Hematopoietic multipotent progenitor cell treated with erythropoietin and hydrocortisone succinate and interleukin-3 and kit ligand, for 8 days (in vitro differentiated cells): ENCODE data around the gene TXNRD2.
"Not testable (repeated sequence)": the region's sequence is repeated elsewhere in the genome, so short reads cannot be mapped to it uniquely, and the experiment has no call there.

Experiments
- DNase-seq: peaks from one replicate; pipeline ENCODE4 v3.0.0-alpha.2; 2015

TXNRD2 gene

DNA sequence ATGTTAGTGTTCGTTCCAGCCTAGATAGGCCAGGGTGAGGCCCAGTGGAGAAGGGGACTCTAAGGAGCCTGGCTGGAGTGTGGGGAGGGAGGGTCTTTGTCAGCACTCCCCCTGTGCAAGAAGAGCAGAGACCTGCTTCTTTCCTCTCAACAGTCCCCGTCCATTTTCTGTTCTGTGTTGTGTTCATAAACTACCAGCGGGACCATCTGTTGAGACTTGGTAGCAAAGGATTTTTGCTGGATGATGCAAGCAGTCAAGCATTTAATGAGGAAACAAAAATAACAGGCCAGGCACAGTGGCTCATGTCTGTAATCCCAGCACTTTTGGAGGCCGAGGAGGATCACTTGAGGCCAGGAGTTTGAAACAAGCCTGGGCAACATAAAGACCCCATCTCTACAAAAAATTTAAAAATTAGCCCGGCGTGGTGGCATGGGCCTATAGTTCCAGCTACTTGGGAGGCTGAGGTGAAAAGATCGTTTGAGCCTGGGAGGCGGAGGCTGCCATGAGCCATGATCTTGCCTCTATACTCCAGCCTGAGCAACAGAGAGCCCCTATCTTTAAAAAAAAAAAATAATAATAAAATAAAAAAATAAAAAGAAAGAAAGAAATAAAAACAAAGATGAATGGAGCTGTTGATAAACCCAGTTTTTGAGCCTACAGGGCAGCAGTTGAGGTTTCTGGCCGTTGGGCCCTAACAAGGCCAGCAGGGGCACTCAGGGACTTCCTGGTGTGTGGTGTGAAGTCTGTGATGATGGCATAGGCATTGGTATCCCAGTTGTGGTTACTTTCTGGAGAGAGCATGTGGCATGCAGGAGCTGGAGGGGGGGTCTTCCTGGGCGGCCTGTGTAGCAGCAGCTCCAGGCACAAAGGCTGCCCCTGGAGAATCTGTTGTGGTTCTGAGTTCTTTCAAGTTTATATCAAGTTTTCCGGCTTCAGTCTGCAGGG is 1.7 kb upstream of the TXNRD2 start:
- DNase-seq: peak; percentile 73

DNA sequence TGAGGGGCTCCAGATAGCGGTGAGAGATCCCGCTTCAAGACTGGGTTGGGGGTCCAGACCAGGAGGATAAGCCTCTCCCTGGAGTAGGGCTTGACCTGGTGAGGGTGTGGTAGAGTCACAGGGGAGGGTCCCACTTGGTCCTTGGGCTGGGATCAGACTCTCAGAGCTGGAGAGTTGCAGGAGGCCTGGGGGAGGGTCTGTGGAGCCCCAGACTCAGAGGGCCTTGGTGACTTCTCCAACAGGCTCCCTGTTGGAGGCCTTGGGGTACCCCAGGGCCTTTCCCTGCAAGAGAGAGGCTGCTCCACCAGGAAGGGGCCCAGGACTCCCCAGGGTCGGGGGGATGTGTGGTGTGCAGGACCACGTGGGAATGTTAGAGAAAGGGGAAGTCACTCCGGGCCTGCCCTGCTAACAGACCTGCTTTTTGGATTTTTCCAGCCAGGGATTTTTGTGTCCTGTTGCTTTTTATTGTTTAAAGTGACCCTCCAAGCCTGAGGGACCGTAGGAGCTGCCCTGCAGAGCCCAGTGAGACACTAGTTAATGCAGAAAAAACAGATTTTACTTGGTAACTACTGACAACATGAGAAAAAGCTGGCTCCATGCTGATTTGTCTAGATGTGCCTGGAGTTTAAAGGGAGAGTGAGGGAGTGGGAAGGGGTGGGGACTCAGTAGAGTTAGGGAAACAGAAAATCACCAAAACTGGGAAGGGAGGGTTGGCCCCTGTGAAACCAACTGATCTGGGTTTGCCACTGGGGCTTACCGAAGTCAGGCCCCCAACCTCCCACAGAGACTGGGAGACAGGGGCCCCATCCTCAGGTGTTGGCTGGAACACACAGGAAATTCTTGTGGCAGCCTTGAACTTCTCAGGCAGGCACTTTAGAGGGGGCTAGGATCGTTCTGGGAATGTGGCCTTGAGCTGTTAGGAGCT is 801 bp upstream of the TXNRD2 start:
- peak; percentile 46 for DNase-seq

DNA sequence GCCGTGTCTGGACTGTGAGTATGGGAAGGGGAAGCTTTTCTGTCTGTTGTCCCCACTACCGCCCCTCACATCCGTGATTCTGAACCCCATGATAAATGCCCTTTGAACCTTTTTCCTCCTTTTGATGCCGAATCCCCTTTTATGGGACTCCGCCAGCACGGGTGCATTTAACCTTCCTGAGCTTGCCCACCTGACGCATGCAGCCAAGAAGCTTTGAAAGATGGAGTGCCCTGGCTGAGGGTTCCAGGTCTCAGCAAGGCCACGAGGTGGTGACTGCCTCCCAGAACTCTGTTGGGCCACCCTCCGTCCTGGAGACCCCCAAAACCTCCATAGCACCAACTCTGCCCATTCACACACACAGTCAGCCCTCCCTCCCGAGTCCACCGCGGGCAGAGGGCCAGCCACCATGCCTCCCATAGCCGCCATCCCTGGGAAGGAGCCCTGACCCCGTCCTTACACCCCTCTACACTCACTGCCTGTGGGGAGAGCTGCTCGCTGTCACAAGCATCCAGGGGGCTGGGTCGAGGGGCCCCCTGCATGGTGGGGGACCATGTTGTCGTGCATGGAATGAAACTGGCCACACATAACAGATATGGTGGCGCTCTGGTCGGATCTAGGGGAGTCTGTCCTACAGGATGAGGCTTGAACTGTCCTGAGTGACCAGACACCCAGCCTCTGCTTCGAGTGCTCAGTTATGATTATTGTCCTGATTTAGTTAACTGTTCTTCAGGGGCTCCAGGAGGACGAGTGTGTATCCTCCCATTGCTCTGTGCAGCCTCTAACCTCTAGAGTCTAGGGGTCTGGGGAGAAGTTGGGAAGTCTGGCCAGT is 868 bp downstream of the TXNRD2 start:
- no peak for DNase-seq

DNA sequence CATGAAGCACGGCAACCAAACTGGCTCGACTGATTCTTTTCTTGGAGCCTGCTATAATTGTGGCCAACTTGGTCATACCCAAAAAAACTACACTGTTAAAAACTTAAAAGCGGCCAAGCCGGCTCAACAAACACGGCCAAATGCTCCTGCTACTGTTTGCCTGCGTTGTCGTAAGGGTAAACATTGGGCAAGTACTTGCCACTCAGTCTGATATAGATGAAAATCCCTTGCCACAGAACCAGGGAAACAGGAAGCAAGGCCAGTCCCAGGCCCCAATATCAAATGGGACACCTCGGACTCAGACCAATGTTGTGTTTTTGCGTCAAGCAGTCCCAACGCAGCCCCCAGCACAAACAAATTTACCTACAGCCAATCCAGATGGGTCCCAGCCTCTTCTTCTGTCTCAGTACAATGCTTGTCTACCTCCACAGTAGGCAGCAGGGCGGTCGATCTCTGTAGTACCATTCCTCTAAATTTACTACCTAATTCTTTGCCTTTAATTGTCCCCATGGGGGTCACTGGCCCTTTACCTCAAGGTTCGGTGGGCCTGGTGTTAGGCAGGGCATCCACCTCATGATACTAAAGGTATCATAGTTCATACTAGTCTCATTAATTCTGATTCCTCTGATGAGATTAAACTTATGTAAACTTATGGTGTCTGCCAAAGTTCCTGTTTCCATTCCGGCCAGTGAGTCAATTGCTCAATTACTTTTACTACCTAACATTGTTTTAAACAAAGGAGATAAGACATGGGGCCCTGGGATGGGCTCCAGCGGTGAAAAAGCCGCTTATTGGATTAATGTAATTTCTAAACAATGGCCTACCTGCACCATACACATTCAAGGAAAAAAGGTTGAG is 3.8 kb downstream of the TXNRD2 start:
- DNase-seq: no peak

- DNase-seq: no peak
These were observed 5.1 kb downstream of the TXNRD2 start for GRCh38 chr22:19936513-19936912.

- DNase-seq: peak; percentile 76
These were observed 6.4 kb downstream of the TXNRD2 start for GRCh38 chr22:19935123-19935718.

DNA sequence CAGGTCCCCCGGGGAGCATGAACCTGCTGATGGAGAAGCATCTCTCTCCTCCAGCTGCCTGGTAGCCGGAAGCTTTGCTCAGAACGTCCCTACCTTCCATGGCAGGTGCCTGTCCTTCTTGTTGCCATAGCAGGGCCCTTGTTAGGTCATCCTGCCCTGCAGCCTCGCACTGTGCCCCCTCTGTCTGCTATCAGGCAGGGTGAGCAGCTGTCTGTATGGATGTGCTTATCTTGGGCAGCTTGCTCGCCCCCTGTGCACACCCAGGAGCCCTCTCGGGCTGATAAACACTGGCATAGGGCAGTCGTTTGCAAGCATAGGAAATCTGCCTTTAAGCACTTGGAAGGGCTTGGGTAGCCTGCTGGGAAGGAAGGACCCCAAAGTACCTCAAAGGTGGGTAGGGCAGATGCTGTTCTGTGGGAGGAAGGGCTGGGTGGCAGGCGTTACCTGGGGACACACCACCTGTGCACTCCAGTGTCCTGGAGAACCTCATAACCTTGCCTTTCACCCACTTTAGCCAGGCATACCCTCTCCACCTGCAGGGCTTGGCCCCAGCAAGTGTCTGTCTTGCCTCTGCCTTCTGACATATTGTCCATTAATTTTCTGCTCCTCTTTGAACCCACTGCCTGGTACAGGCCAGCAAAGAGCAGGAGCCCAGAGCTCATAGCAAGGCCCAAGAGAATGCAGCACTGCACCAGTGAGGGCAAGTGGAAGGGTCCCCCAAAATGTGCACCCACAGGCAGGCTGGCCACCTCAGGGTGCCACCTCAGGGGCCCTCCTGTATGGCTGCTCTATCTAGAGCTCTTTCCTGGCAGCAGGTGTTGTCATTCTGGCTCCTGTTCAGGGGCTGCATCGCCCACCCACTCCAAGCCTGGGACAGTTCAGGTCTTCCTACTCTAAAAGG is 8.0 kb downstream of the TXNRD2 start:
- DNase-seq: peak; percentile 95

GRCh38 chr22:19932367-19933206 is 9.0 kb downstream of the TXNRD2 start:
- peak; percentile 96 for DNase-seq

- no peak for DNase-seq
These were observed 10.1 kb downstream of the TXNRD2 start for GRCh38 chr22:19931514-19931913.

- no peak for DNase-seq
These were observed 10.8 kb downstream of the TXNRD2 start for GRCh38 chr22:19930551-19931486.

DNA sequence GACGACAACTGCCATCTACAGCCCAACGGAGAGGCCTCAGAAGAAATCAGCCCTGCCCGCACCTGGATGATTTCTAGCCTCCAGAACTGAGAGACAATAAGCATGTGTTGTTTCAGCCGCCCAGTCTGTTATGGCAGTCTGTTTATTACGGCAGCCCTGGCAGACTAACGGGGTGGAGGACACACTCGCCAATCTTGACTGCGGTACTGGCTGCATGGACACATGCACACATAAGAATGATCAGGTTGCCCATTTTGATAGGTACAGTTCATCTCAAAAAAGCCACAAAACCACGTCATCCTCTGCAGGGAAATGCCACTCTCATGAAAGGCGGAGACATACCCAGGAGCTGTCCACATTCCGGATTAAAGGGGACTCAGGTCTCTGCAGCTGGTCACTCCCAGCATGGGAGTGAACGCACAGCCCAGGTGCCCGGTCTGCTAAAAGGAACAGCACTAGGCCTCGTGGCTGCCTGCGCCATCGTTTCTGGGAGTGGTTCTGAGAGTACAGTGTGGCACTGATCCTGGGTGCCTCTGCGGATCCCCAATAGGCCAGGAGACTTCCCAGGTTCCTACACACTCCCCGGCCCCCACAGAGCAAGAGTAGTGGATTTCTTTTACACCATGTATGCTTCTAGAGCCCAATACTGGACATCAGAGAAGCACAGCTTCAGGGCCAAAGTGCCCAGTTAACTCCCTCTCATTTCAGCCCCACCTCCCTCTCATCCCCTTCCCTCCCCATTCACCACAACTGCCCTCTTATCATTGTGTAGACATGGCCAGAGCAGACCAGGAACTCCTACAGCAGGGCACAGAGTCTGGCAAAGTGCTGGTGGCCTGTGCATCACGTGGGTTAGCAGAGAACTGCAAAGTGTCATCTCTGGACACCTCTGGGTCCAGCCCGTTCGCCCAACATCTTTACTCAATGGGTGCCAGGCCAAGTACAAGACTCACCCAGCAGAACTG is 11.8 kb downstream of the TXNRD2 start:
- peak; percentile 57 for DNase-seq

GRCh38 chr22:19928207-19928606 is 13.4 kb downstream of the TXNRD2 start:
- DNase-seq: no peak

GRCh38 chr22:19927696-19928095 is 13.9 kb downstream of the TXNRD2 start:
- DNase-seq: no peak

DNA sequence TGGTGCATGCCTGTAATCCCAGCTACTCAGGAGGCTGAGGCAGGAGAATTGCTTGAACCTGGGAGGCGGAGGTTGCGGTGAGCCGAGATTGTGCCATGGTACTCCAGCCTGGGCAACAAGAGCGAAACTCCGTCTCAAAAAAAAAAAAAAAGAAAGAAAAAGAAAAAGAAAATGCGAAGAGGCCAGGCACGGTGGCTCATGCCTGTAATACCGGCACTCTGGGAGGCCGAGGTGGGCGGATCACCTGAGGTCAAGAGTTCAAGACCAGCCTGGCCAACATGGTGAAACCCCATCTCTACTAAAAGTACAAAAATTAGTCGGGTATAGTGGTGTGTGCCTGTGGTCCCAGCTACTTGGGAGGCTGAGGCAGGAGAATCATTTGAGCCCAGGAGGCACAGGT is 15.6 kb downstream of the TXNRD2 start:
- DNase-seq: not testable (repeated sequence)

DNA sequence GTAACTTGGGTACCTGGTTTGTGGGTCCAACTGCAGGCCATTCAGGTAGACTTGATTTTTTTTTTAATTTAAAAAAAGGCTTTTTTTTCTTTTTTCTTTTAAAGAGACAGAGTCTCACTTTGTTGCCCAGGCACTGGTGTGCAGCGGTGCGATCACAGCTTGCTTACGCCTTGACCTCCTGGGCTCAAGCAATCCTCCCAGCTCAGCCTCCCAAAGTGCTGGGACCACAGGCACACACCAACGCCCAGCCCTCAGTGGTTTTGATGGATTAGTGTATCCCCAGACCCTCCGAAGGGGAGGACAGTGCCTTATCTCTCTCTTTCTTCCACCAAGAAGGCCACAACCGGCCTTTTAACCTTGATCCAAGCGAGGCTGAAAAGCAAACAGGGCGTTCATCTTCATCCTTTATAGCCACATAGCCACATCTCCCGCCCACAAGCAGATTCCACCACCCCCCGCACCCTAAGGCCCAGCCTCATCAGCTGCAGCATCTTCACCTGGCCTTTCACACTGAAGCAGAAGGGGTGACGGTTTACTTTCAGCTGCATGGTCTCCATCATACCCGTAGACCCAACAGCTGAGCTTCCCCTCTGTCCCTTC is 17.6 kb downstream of the TXNRD2 start:
- DNase-seq: no peak

DNA sequence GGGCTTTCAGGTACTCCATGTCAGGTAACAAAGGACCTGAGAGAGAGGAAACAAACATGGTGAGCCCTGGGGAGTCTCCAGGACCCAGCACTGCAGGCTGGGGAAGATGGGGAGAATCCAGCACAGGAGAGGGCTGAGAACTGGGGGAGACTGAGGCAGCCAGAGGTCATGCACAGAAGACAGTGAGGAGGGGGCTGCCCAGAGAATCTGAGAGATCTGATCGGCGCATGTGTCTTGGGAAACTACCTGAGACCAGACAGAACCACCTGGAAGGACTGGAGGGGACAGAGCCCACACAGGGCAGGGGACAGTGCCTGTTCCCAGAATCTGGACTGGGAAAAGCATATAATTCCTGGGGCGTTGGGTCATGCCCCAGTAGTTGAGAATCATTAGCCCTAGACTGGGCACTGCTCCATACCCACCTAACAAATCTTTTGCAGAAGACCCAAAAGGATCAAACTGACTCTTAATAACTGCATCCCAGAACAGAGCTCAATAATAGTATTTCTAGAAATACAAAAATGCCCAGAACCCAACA is 20.0 kb downstream of the TXNRD2 start:
- DNase-seq: no peak
